Mesothelial cell of epicardium (in vitro differentiated cells): ENCODE measurements around the gene NDRG4. TPM values are rescaled to one million over a fixed set of nuclear protein-coding genes. Genes with fewer than 3 reads are reported as not detected.

Experiments used
- DNase-seq, 2 experiments: peaks; one replicate each; pipeline ENCODE4 v3.0.0; 2021; ENCODE audit warnings: low spot score in 2 of 2; ENCODE audit not compliant: unreplicated experiment in 2 of 2
- H3K27ac Mint-ChIP-seq: 2 replicates; pipeline ENCODE4 v1.8.0; 2021; ENCODE audit warnings: mixed read lengths
- H3K27me3 Mint-ChIP-seq: 2 replicates; pipeline ENCODE4 v1.8.0; 2021; ENCODE audit warnings: low read depth, mixed read lengths
- H3K36me3 Mint-ChIP-seq: 2 replicates; pipeline ENCODE4 v1.8.0; 2021; ENCODE audit warnings: mixed read lengths
- H3K4me1 Mint-ChIP-seq: 2 replicates; pipeline ENCODE4 v1.8.0; 2021; ENCODE audit warnings: mixed read lengths
- H3K4me3 Mint-ChIP-seq: 2 replicates; pipeline ENCODE4 v1.8.0; 2021; ENCODE audit warnings: mild to moderate bottlenecking, moderate library complexity, mixed read lengths
- H3K9me3 Mint-ChIP-seq: 2 replicates; pipeline ENCODE4 v1.8.0; 2021; ENCODE audit warnings: mixed read lengths
- total RNA-seq: library from RNA; stranded (reverse); gene quantifications from 3 replicates; pipeline ENCODE4 v1.2.1, GENCODE V29; 2021
- TF ChIP-seq, protein P1 (sequence below): fragments of 200-600 bp; sonication (generic); IDR thresholded peaks from one replicate; pipeline ENCODE4 v1.5.0; 2021; ENCODE audit warnings: antibody characterized with exemption; ENCODE audit not compliant: unreplicated experiment

NDRG4 gene, protein sequence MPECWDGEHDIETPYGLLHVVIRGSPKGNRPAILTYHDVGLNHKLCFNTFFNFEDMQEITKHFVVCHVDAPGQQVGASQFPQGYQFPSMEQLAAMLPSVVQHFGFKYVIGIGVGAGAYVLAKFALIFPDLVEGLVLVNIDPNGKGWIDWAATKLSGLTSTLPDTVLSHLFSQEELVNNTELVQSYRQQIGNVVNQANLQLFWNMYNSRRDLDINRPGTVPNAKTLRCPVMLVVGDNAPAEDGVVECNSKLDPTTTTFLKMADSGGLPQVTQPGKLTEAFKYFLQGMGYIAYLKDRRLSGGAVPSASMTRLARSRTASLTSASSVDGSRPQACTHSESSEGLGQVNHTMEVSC
- total RNA-seq, result 17.3 to 18.6 TPM (median 17.4 TPM) in 3 replicates

DNA sequence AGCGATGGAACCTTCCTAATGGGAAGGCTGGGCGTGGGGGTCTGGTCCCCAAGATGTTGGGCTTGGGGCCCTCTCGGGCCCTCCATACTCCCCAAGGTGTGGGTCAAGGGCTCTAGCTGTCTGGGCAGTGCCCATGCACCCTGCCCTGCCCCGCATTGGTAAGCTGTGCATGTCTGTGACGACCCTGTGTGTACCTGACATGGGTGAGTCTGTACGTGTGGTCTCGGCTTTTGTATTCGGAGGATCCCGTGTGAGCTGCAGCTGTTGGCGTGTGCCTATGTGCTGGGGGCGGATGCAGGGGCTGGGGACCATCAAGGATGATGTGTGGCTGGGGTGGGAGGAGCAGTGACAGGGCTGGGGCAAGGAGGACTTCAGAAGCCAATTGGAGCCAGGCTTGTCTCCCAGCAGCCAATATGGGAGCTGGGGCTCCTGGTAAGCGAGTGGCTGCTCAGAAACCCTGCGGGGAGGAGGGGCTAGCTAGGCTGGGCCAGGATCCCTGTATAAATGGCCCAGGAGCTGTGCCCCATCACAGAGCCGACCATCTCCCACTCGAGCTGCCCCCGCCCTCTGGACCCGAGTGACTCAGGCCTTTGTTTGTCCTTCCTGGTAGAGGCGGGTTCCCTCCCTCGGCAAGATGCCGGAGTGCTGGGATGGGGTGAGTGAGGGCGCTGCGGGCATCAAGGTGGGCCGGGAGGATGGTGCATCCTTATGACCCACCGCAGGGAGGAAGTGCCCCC, at the start of gene NDRG4:
Gene NDRG4, plus strand, starts transcription at position 529 of the 737 bp plus-strand sequence. Its CDS starts 106 bp downstream, at position 635.
- H3K27me3 Mint-ChIP-seq, result peaks cover 23% of the 10 kb centered on the region
- peaks cover 19% of the 10 kb centered on the region for H3K4me1 Mint-ChIP-seq
- DNase-seq, result peak in 1 of 2 experiments; percentile 72
- no peaks in the 10 kb centered on the region for H3K36me3 Mint-ChIP-seq
- peak within 1 kb of the TSS; percentile 83 for H3K4me3 Mint-ChIP-seq
- no peak within 1 kb of the TSS for H3K27ac Mint-ChIP-seq
- H3K9me3 Mint-ChIP-seq, result no peaks in the 10 kb centered on the region
- TF ChIP-seq, protein P1, sequence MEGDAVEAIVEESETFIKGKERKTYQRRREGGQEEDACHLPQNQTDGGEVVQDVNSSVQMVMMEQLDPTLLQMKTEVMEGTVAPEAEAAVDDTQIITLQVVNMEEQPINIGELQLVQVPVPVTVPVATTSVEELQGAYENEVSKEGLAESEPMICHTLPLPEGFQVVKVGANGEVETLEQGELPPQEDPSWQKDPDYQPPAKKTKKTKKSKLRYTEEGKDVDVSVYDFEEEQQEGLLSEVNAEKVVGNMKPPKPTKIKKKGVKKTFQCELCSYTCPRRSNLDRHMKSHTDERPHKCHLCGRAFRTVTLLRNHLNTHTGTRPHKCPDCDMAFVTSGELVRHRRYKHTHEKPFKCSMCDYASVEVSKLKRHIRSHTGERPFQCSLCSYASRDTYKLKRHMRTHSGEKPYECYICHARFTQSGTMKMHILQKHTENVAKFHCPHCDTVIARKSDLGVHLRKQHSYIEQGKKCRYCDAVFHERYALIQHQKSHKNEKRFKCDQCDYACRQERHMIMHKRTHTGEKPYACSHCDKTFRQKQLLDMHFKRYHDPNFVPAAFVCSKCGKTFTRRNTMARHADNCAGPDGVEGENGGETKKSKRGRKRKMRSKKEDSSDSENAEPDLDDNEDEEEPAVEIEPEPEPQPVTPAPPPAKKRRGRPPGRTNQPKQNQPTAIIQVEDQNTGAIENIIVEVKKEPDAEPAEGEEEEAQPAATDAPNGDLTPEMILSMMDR, result no peak

DNA sequence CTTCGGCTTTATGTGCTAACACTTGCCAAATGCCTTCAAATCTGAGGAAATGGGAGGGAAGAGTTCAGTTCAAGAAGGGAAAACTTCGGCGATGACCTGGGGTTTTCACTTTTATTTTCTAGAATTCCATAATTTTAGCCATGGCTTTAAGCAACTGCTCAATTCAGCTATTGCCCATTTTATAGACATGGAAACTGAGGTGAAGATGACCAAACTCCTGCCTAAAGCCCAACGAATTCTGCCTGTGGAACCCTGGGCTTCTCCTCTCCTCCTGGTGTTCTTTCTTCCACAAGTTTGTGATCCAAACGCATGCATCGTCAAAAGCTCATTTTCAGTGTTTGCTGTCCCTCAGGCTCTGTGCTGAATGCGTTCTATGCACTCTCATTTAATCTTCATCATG, 49.4 kb upstream of the NDRG4 start:
- H3K4me1 Mint-ChIP-seq, result peaks cover 19% of the 10 kb centered on the region
- H3K27me3 Mint-ChIP-seq, result peaks cover 9% of the 10 kb centered on the region
- no peaks in the 10 kb centered on the region for H3K9me3 Mint-ChIP-seq
- TF ChIP-seq, protein P1, result no peak
- no peak overlapping the region for H3K27ac Mint-ChIP-seq
- no peaks in the 10 kb centered on the region for H3K36me3 Mint-ChIP-seq
- DNase-seq, result no peak
- H3K4me3 Mint-ChIP-seq, result no peak overlapping the region

DNA sequence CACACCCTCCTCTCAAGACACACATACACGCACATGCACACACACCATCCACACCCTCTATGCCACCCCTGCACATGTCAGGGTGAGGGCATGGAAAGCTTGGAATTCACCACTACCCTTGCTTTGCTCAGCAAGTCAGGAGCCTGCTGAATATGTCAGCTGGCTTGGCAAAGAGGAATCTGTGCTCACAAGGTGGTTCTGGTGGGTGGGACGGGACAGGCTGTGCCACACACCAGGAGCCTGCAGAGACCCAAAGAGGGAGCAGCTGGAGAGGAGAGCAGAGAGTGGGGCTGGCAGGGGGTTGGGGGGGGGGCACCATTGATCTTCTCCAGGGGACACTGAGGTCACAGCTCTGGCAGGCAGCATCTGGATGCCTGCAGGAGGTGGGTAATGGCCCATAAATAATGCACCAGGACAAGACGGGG, 48.7 kb upstream of the NDRG4 start:
- no peak for DNase-seq
- H3K27me3 Mint-ChIP-seq, result peaks cover 9% of the 10 kb centered on the region
- no peak overlapping the region for H3K27ac Mint-ChIP-seq
- no peaks in the 10 kb centered on the region for H3K36me3 Mint-ChIP-seq
- no peak overlapping the region for H3K4me3 Mint-ChIP-seq
- H3K9me3 Mint-ChIP-seq, result no peaks in the 10 kb centered on the region
- peaks cover 19% of the 10 kb centered on the region for H3K4me1 Mint-ChIP-seq
- TF ChIP-seq, protein P1, result no peak

DNA sequence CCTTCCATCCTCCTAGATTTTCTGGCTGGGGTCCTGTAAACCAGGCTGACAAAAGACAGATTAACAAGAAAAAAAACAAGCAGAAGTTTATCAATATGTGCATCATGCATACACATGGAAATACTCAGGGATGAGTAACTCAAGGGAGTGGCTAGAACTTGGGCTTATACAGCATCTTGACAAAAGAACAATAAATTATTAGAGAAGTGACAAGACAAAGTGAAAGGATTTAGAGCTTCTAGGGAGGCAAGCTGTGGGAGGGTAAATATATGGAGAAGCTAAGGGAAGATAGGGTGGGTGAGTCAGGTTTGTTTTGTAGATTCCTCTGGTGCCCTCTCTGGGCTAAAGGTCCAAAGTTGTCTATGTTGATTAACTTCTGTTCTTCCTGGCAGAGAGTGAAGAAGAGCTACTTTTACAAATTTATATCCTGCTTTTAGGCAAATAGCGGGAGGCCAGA, 48.0 kb upstream of the NDRG4 start:
- DNase-seq, result no peak
- Mint-ChIP-seq H3K27ac (no peak overlapping the region), H3K27me3 (peaks cover 9% of the 10 kb centered on the region), H3K36me3 (no peaks in the 10 kb centered on the region), H3K9me3 (no peaks in the 10 kb centered on the region), H3K4me3 (no peak overlapping the region), H3K4me1 (peaks cover 19% of the 10 kb centered on the region)
- TF ChIP-seq, protein P1, result no peak

DNA sequence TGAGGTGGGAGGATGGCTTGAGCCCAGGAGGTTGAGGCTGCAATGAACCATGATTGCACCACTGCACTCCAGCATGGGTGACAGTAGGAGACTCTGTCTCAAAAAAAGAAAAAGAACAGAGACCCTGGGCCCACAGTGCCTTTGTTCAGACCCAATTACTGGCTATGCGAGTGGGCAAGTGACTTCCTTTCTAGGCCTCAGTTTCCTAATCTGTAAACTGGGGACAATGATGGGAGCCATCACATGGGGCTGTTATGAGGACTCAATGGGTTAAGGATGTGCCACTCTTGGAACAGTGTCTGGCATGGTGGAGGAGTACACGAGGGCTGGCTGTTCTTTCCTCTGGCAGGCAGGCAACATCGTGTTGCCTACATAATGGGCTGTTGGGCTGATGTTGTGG, 47.3 kb upstream of the NDRG4 start:
- Mint-ChIP-seq H3K9me3 (no peaks in the 10 kb centered on the region), H3K36me3 (no peaks in the 10 kb centered on the region), H3K27me3 (peaks cover 9% of the 10 kb centered on the region), H3K4me3 (no peak overlapping the region), H3K4me1 (peaks cover 19% of the 10 kb centered on the region), H3K27ac (no peak overlapping the region)
- no peak for DNase-seq
- TF ChIP-seq, protein P1, result no peak
